GM18873 (cell line): ENCODE data around the gene TBC1D14.

Experiments
- ATAC-seq: cut with Tn5 transposase; IDR thresholded peaks from one replicate; pipeline ENCODE4 v1.9.1; 2021; ENCODE audit warnings: mild to moderate bottlenecking, moderate library complexity, moderate number of reproducible peaks; ENCODE audit not compliant: unreplicated experiment, low FRiP score

The TBC1D14 gene

GRCh38 chr4:6909113-6909969 lies at the start of gene TBC1D14:
Gene TBC1D14, plus strand, starts transcription at chr4:6909826. Its CDS starts 13,564 bp downstream, at chr4:6923390.
- peak; percentile 74 for ATAC-seq

- no peak for ATAC-seq
Measured at GRCh38 chr4:6868386-6868785, 41.2 kb upstream of the TBC1D14 start.

GRCh38 chr4:6869944-6870343 lies 39.7 kb upstream of the TBC1D14 start:
- ATAC-seq = no peak

GRCh38 chr4:6873291-6873690 lies 36.3 kb upstream of the TBC1D14 start:
- no peak for ATAC-seq

GRCh38 chr4:6873792-6874461 lies 35.7 kb upstream of the TBC1D14 start:
- no peak for ATAC-seq

GRCh38 chr4:6874981-6875380 lies 34.6 kb upstream of the TBC1D14 start:
- ATAC-seq = no peak

- no peak for ATAC-seq
Measured at GRCh38 chr4:6875431-6875831, 34.2 kb upstream of the TBC1D14 start.

GRCh38 chr4:6876440-6876839 lies 33.2 kb upstream of the TBC1D14 start:
- no peak for ATAC-seq

- ATAC-seq = no peak
Measured at GRCh38 chr4:6877067-6877466, 32.6 kb upstream of the TBC1D14 start.

GRCh38 chr4:6878451-6879059 lies 31.1 kb upstream of the TBC1D14 start:
- ATAC-seq = no peak

- no peak for ATAC-seq
Measured at GRCh38 chr4:6880691-6881090, 28.9 kb upstream of the TBC1D14 start.

- ATAC-seq = no peak
Measured at GRCh38 chr4:6881908-6882307, 27.7 kb upstream of the TBC1D14 start.

GRCh38 chr4:6884341-6884870 lies 25.2 kb upstream of the TBC1D14 start:
- ATAC-seq = no peak

GRCh38 chr4:6885953-6886557 lies 23.6 kb upstream of the TBC1D14 start:
- peak; percentile 58 for ATAC-seq

- ATAC-seq = no peak
Measured at GRCh38 chr4:6886886-6887285, 22.7 kb upstream of the TBC1D14 start.

GRCh38 chr4:6887591-6888371 lies 21.8 kb upstream of the TBC1D14 start:
- no peak for ATAC-seq

- ATAC-seq = no peak
Measured at GRCh38 chr4:6888506-6889071, 21.0 kb upstream of the TBC1D14 start.

- ATAC-seq = no peak
Measured at GRCh38 chr4:6889101-6889735, 20.4 kb upstream of the TBC1D14 start.

- no peak for ATAC-seq
Measured at GRCh38 chr4:6889736-6890324, 19.8 kb upstream of the TBC1D14 start.
